HepG2 (cell line): Measurements from ENCODE around the gene ECD. TPM values are rescaled to one million over a fixed set of nuclear protein-coding genes. Genes with fewer than 3 reads are reported as not detected.

ENCODE experiments used
- ATF4 ChIP-seq, 2 experiments: fragments of 450-650 bp in 1 of 2; sonication (generic) in 1 of 2; formaldehyde crosslinking; IDR thresholded peaks; 2 replicates each; pipeline versions ENCODE4 v1.5.0 to v1.8.0; 2020 to 2022; ENCODE audit warnings: mild to moderate bottlenecking in 1 of 2, missing genetic modification reagents in 1 of 2
- HNF4G ChIP-seq, 2 experiments: sonication (generic) in 1 of 2; formaldehyde crosslinking in 1 of 2; IDR thresholded peaks; 2 replicates each; pipeline versions ENCODE4 v1.4.0 to v1.6.1; 2011 to 2020; ENCODE audit warnings: borderline replicate concordance in 2 of 2, low read depth in 2 of 2, mild to moderate bottlenecking in 2 of 2, low read length in 1 of 2, missing genetic modification reagents in 1 of 2, moderate library complexity in 1 of 2
- LCORL ChIP-seq, 2 experiments: fragments of 450-650 bp in 1 of 2; sonication (generic) in 1 of 2; formaldehyde crosslinking in 1 of 2; IDR thresholded peaks; 2 replicates each; pipeline versions ENCODE4 v1.5.0 to v1.6.1; 2017 to 2020; ENCODE audit warnings: antibody characterized with exemption in 1 of 2, missing genetic modification reagents in 1 of 2
- NFIB ChIP-seq: sonication (generic); formaldehyde crosslinking; IDR thresholded peaks from 2 replicates; pipeline ENCODE4 v1.9.0; 2021; ENCODE audit warnings: missing genetic modification reagents, mild to moderate bottlenecking, borderline replicate concordance
- PHB2 ChIP-seq: fragments of 450-650 bp; IDR thresholded peaks from 2 replicates; pipeline ENCODE4 v1.6.1; 2018; ENCODE audit not compliant: partially characterized antibody
- RBM39 ChIP-seq: fragments of 200-400 bp; formaldehyde crosslinking; IDR thresholded peaks from one replicate; pipeline ENCODE4 v1.6.1; 2018; ENCODE audit warnings: antibody characterized with exemption, mild to moderate bottlenecking, low read depth, low read length; ENCODE audit not compliant: poor library complexity, severe bottlenecking
- SATB2 ChIP-seq: sonication (generic); formaldehyde crosslinking; IDR thresholded peaks from 2 replicates; pipeline ENCODE4 v1.5.0; 2020; ENCODE audit warnings: missing genetic modification reagents
- SNAPC4 ChIP-seq: sonication (generic); formaldehyde crosslinking; IDR thresholded peaks from 2 replicates; pipeline ENCODE4 v1.4.0; 2020; ENCODE audit warnings: mild to moderate bottlenecking, missing genetic modification reagents
- SUZ12 ChIP-seq: fragments of 150-350 bp; IDR thresholded peaks from 2 replicates; pipeline ENCODE4 v1.6.1; 2014; ENCODE audit warnings: low read depth, low read length
- TCF12 ChIP-seq, 2 experiments: fragments of 450-650 bp in 1 of 2; sonication (generic) in 1 of 2; formaldehyde crosslinking in 1 of 2; IDR thresholded peaks; 2 replicates each; pipeline versions ENCODE4 v1.6.1 to v1.8.0; 2017 to 2022; ENCODE audit warnings: antibody characterized with exemption in 1 of 2, mild to moderate bottlenecking in 1 of 2, missing genetic modification reagents in 1 of 2, moderate library complexity in 1 of 2
- ZBTB2 ChIP-seq: sonication (generic); formaldehyde crosslinking; IDR thresholded peaks from 2 replicates; pipeline ENCODE4 v1.8.0; 2022; ENCODE audit warnings: low read depth, missing genetic modification reagents
- ZNF326 ChIP-seq: sonication (generic); formaldehyde crosslinking; IDR thresholded peaks from 2 replicates; pipeline ENCODE4 v1.4.0; 2020; ENCODE audit warnings: missing genetic modification reagents, borderline replicate concordance
- ZNF605 ChIP-seq: sonication (generic); formaldehyde crosslinking; IDR thresholded peaks from 2 replicates; pipeline ENCODE4 v1.8.0; 2022; ENCODE audit warnings: mild to moderate bottlenecking, missing genetic modification reagents
- ZNF672 ChIP-seq: sonication (generic); formaldehyde crosslinking; IDR thresholded peaks from 2 replicates; pipeline ENCODE4 v1.8.1; 2022; ENCODE audit warnings: missing genetic modification reagents
- ZNF766 ChIP-seq: sonication (generic); formaldehyde crosslinking; IDR thresholded peaks from 2 replicates; pipeline ENCODE4 v1.5.0; 2020; ENCODE audit warnings: missing genetic modification reagents, borderline replicate concordance
- polyA plus RNA-seq, 8 experiments: library from polyadenylated mRNA; depleted of rRNA in 3 of 8; stranded (reverse) in 7 of 8; unstranded in 1 of 8; fragments of >200 nt; fragmentation: Illumina TruSeq in 4 of 8; extraction: Trizol in 4 of 8; gene quantifications; 2 replicates each; pipeline versions ENCODE4 v1.2.1 to v1.2.3, GENCODE V29; 2011 to 2016; ENCODE audit warnings: low read depth in 4 of 8, missing spikeins in 1 of 8, mixed read lengths in 1 of 8; ENCODE audit not compliant: insufficient read depth in 1 of 8
- total RNA-seq, 5 experiments: library from RNA; depleted of rRNA; stranded (reverse); fragments of >200 nt; fragmentation: Illumina TruSeq; extraction: Trizol; gene quantifications; 2 replicates each; pipeline ENCODE4 v1.2.3, GENCODE V29; 2016; ENCODE audit warnings: low read depth in 1 of 5
- TF ChIP-seq, protein P1 (sequence below): IDR thresholded peaks from 2 replicates; pipeline ENCODE4 v1.6.1; 2016; ENCODE audit warnings: missing biosample characterization, missing genetic modification reagents, low read depth
- TF ChIP-seq, protein P2 (sequence below): sonication (generic); formaldehyde crosslinking; IDR thresholded peaks from 2 replicates; pipeline ENCODE4 v1.5.0; 2020; ENCODE audit warnings: mild to moderate bottlenecking, missing genetic modification reagents

Gene ECD
- total and polyA plus RNA-seq, 2 of the 13 experiments (the other 11 are each of a cell fraction or from before 2014, with no cell fraction given), result 21.5 to 27.6 TPM

DNA sequence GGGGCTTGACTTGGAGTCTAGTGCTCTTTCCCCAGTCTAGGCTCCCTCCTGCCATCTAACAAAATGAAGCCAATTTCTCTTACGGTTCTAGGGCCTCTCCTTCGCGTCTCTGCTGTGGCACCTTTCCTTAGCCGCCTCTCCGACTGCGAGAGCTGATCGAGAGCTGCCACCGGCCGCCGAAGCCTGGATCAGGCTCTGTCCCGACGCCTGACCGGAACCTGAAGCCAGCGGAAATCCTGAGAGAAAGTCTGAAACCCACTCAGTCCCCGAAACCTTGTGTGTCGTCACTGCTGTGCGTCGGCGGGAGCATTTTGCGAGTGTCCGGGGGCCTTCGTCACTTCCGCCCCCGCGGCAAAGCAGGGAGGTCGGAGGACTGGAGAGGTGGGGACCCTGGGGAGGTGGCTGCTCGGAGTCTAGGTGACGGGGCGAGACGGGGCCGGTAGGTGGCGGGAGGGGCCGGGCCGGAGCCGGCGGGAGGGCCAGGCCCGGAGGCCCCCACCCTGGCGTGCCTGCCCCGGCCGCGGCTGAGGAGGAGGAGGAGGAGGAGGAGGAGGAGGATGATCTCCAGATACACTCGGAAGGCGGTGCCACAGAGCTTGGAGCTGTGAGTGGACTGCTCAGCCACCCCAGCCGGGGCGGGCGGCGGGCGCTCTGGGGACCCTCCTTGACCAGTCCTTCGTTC is at the start of gene ECD, which contains the start of gene FAM149B1 (continued):
- TF ChIP-seq SUZ12 (no peak), SNAPC4 (CRISPR knock-in tag) (peak; percentile 86; the same call in 1 of the 2 replicates), RBM39 (peak; percentile 82), PHB2 (no peak), TCF12 (IDR thresholded peaks at IDR 0.05) (no peak), TCF12 (CRISPR knock-in tag; IDR thresholded peaks at IDR 0.05) (peak; percentile 90; the same call in 1 of the 2 replicates), ATF4 (CRISPR knock-in tag; IDR thresholded peaks at IDR 0.05) (no peak), LCORL (IDR thresholded peaks at IDR 0.05) (no peak), LCORL (CRISPR knock-in tag; IDR thresholded peaks at IDR 0.05) (no peak; the same call in 1 of the 2 replicates), ZNF766 (CRISPR knock-in tag) (peak; percentile 80; the same call in 1 of the 2 replicates), ZNF672 (CRISPR knock-in tag) (no peak), SATB2 (CRISPR knock-in tag) (no peak), ZBTB2 (CRISPR knock-in tag) (peak; percentile 97), HNF4G (IDR thresholded peaks at IDR 0.05; ENCODE audit: borderline replicate concordance, low read depth, low read length) (no peak), HNF4G (CRISPR knock-in tag; IDR thresholded peaks at IDR 0.05; ENCODE audit: borderline replicate concordance, low read depth) (no peak), NFIB (no peak), ZNF605 (CRISPR knock-in tag) (0 out of 2 replicates have a peak, but pooled peaks have one; percentile 43), ZNF326 (CRISPR knock-in tag) (no peak)
- TF ChIP-seq, protein P1, sequence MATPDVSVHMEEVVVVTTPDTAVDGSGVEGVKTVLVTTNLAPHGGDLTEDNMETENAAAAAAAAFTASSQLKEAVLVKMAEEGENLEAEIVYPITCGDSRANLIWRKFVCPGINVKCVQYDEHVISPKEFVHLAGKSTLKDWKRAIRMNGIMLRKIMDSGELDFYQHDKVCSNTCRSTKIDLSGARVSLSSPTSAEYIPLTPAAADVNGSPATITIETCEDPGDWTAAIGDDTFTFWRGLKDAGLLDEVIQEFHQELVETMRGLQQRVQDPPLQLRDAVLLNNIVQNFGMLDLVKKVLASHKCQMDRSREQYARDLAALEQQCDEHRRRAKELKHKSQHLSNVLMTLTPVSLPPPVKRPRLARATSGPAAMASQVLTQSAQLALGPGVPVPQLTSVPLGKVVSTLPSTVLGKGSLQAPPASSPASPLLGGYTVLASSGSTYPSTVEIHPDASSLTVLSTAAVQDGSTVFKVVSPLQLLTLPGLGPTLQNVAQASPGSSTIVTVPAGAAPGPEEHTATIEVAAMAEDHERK (CRISPR knock-in tag), result no peak
- TF ChIP-seq, protein P2, sequence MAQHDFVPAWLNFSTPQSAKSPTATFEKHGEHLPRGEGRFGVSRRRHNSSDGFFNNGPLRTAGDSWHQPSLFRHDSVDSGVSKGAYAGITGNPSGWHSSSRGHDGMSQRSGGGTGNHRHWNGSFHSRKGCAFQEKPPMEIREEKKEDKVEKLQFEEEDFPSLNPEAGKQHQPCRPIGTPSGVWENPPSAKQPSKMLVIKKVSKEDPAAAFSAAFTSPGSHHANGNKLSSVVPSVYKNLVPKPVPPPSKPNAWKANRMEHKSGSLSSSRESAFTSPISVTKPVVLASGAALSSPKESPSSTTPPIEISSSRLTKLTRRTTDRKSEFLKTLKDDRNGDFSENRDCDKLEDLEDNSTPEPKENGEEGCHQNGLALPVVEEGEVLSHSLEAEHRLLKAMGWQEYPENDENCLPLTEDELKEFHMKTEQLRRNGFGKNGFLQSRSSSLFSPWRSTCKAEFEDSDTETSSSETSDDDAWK, result no peak
